ENCODE data around the gene MTREX. TPM values are rescaled to one million over a fixed set of nuclear protein-coding genes. Genes with fewer than 3 reads are reported as not detected.

Gene MTREX
- total RNA-seq, 1 donor from 2014 or later = 69.0 TPM

DNA sequence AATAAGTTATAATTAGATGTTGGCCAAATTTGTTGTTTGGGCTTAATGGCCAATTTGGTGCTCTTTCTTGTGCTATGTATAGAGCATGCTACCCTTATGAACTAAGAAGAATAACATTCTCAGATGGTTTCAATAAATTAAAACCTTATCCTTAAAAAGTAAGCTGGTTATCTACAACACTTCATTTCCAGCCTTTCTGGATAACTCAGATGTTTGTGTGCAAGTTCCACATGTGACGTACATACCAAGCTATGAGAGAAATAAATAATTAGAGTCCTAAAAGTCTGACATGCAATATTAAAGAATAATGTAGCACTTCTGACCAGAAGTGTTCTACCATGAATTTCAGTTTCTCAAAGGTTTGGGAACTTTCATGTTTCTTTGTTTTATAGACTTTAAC lies 11.7 kb downstream of the MTREX start:
- DNase-seq (ENCODE audit: low spot score) (no peak), ATAC-seq (no peak)
- intact Hi-C loops (cut with DNase I) = no loop called here

DNA sequence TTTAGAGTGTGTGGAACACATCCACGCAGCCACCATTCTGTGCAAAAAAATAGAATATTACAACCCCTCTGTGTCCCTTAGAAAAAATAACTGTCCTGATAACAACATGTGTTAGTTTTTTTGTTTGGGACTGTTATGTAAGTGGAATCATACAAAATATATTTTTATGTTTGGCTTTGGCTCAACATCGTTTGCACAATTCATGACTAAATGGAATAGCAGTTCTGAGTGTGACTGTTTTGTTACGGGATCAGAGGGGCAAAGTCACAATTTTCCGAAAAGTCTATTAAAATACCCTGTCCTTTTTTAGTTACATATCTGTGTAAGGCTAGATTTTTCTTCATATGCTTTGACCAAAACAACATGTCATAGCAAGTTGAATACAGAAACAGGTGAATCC lies 12.8 kb downstream of the MTREX start:
- ATAC-seq = peak; percentile 15
- intact Hi-C loops (cut with DNase I) = no loop called here
- DNase-seq (ENCODE audit: low spot score) = no peak

DNA sequence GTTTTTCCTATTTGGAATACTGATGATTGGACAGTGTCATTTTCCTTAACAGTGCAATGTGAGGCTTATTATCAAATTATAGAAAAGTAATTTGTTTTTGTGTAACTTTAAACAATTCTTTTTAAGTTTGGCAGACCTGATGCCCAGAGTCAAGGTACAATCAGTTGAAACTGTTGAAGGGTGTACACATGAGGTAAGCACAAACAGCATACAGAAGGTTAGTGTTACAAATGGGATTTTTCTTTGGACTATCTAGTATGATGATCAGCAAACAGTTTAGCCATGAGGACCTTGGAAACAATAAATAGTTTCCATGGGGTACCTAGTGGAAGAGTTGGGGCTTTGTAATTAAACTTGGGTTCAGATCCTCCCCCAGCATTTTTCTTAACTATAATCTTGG lies 16.2 kb downstream of the MTREX start:
- ATAC-seq (no peak), DNase-seq (ENCODE audit: low spot score) (no peak)
- intact Hi-C loops (cut with DNase I) = no loop called here

DNA sequence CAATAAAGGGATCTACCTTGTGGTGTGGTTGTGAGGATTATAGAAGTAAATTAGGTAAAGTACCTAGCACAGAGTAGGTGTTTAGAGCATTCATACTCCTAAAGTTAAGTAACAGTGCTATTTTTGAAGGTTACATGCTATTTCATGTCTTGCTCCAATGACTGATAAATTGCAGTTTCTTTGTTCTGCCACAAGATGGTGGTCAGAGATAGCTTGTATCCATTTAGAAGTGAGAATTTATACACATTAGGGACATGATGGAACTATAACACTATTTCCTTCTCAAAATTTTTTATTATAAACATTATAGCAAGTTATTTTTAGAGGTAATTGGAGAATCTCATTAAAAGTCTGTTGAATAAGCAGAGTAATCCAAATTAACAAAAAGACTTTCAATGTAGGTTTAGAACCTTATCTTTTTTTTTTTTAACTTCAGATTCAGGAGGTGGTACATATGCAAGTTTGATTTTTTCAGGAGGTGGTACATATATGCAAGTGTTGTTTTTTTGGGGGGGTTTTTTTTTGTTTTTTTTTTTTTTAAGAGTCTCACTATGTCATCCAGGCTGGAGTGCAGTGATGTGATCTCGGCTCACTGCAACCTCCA lies 17.1 kb downstream of the MTREX start:
- no peak for DNase-seq (ENCODE audit: low spot score)
- intact Hi-C loops (cut with DNase I) = no loop called here
- ATAC-seq = peak; percentile 68

DNA sequence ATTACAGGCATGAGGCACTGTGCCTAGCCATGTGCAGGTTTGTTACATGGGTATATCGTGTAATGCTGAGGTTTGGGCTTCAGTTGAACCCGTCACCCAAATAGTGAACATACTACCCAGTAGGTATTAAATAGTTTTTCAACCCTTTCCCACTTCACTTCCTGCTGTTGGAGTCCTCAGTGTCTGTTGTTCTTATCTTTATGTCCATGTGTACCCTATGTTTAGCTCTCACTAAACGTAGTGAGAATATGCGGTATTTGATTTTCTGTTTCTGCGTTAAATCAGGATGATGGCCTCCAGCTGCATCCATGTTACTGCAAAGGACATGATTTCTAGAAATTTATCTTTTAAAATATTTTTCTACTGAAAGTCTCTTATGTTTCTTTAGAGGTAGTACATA lies 17.8 kb downstream of the MTREX start:
- no peak for ATAC-seq
- intact Hi-C loops (cut with DNase I) = no loop called here
- DNase-seq (ENCODE audit: low spot score) = no peak

DNA sequence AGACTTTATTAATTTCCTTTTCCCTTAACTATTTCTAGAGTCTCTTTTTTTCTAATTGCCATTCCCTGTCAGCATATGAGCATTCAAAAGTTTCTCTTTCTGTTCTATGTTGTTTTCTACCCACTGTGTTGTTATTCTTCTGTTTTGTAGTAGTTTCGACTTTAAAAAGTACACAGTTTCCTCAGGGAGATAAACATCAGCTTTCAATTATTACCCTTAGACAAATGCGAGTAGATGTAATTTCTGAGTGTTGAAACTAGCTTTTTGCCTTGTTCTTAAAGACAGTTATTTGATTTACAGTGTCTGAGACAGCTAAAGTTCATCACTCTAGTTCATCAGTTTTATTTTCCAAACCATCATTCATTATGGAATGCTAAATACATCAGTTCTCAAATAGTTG lies 19.5 kb downstream of the MTREX start:
- intact Hi-C loops (cut with DNase I) = no loop called here
- DNase-seq (ENCODE audit: low spot score) (no peak), ATAC-seq (peak; percentile 44)

DNA sequence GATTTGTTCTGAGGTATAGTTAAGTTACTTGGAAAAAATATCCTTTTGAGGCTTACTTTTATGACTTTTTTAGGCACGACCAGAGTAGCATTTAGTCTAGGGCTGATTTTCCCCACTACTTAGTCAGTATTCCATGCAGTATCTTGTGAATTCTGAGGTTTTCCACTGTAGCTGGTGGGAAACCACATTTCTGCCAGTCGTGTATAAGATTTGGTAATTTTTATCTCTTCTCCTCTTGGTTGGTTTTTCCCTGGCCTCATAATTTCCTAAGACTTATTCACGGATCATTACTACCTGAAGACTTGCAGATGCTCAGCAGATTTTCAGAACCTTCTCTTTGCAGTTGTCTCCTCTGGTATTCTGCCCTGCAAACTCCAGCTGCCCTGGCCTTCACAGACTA lies 23.5 kb downstream of the MTREX start:
- no peak for ATAC-seq
- no peak for DNase-seq (ENCODE audit: low spot score)
- intact Hi-C loops (cut with DNase I) = no loop called here

DNA sequence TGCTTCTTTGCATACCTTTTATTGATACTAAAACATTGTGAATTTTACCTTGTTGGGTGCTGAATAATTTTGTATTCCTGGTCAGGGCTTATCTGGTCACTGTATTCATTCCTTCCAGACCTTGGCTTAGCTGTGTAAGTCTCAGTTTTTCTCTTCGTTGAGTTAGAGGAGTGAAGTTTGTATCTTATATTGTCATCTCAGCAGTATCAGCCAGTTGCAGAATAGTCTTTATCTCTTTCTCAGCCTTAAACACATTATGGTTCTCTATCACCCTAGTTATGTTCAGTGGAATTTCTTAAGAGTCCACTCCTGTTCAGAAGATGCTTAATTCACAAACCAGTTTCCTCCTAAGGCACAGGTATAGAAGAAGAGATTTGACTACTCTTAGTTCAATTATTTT lies 25.2 kb downstream of the MTREX start:
- intact Hi-C loops (cut with DNase I) = no loop called here
- DNase-seq (ENCODE audit: low spot score) = no peak

DNA sequence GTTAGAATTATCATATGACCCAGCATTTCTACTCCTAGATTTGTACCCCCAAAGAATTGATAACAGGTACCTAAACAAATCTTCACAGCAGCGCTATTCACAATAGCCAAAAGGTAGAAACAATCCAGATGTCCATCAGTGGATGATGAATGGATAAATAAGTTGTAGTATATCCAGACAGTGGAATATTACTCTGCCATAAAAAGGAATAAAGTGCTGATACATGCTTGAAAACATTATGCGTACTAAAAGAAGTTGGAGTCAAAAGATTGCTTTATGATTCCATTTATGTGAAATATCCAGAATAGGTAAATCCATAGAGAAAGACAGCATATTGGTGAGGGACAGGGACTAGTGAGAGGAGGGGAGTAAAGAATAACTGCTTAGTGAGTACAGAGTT lies 26.0 kb downstream of the MTREX start:
- DNase-seq (ENCODE audit: low spot score) (no peak), ATAC-seq (no peak)
- intact Hi-C loops (cut with DNase I) = no loop called here

More for the DNA sequence above, 25.2 kb downstream of the MTREX start:
- ATAC-seq = no peak

DNA sequence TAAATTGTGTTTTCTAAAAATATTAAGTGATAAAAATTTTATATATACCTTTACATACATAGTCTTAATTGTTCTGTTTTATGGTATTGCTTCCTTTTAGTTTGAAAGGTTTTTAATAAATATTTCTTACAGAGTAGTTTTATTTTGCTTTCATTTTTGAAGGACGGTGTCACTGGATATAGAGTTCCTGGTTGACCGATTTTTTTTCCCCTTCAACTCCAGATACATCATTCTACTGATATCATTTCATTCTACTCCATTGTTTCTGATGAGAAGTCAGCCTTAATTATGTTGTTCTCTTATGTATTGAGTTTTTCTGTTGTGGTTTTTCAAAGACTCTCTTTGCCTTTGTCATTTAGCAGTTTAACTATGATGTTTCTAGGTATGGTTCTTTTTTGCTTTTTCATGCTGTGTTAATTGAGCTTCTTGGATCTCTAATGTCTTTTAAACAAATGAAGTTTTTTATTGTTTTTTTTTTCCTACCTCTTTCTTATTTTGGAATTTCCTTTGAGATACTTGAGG lies 30.4 kb downstream of the MTREX start:
- DNase-seq (ENCODE audit: low spot score) = no peak
- ATAC-seq = no peak
- intact Hi-C loops (cut with DNase I) = no loop called here

DNA sequence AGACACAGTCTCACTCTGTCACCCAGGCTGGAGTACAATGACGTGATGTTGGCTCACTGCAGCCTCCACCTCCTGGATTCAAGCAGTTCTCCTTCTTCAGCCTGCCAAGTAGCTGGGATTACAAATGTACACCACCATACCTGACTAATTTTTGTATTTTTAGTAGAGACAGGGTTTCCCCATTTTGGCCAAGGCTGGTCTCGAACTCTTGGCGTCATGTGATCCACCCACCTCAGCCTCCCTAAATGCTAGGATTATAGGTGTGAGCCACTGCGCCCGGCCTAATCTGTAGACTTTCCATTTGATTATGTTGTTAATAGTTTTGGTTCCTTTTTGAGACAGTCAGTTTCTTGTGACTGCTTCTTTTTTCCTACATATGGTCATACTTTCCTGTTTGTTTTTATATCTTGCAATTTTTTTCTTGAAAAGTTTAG lies 31.0 kb downstream of the MTREX start:
- intact Hi-C loops (cut with DNase I) = no loop called here
- ATAC-seq = no peak
- no peak for DNase-seq (ENCODE audit: low spot score)

DNA sequence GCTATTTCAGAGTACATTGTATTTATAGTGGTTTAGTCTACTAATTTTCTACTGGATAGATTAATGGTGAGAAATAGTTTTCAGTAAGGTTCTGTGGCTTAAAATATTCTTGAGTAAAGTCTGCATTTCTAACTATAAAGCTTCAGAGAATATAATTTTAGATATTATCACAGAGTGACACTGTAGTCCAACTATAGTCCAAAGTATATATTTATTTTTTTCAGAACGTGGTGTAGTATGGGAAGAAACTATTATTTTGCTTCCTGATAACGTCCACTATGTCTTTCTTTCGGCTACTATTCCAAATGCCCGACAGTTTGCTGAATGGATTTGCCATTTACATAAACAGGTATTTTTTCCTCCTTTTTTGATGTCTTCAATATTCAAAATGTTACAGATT lies 35.3 kb downstream of the MTREX start:
- ATAC-seq (no peak), DNase-seq (ENCODE audit: low spot score) (no peak)
- intact Hi-C loops (cut with DNase I) = loop anchor here (10.0 kb wide), 1 partner anchor 352 kb away; no protein-coding TSS in a partner anchor

DNA sequence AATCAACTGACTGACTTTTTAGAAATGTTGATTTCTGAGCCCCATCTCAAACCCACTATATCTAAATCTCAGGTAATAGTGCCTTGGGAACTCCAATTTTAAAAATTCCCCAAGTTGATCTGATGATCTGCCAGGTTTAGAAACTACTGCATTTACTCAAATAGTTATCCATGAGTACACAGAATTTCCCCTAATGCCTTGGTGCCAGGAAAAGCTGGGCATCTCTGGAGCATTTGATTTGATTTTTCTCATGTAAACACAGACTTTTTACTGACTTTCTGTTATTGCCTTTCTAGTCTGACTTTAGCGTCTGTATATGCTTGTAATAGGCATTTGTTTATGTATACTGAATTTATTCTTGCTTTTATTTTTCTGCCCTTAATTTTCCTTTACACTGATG lies 35.8 kb downstream of the MTREX start:
- DNase-seq (ENCODE audit: low spot score) (no peak), ATAC-seq (no peak)
- intact Hi-C loops (cut with DNase I) = loop anchor here (10.0 kb wide), 1 partner anchor 351 kb away; no protein-coding TSS in a partner anchor

DNA sequence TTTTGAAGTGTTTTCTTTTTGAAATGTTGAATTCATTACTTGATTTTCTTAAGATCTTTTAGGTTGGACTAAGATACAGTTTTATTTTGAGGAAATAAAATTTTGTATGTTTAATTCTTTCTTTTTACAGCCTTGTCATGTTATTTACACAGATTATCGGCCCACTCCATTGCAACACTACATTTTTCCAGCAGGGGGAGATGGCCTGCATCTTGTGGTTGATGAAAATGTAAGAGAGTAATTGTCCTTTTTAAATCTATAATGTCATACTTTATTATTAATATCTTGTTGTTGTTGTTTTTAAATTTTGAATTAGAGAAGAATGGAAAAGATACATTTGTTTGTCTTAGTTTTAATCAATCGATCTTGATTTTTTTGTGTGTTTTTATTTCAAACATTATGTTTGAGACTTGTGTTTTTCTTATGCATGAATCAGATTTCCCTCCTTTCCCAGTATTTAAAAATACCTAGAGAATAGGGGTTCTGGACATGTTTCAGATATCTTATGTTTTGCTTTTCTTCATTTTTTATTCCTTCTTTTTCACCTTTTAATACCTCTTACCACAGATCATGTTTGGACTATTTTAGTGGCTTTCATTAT lies 36.7 kb downstream of the MTREX start:
- DNase-seq (ENCODE audit: low spot score) (peak; percentile 73), ATAC-seq (peak; percentile 60)
- intact Hi-C loops (cut with DNase I) = loop anchor here (10.0 kb wide), 1 partner anchor 350 kb away; no protein-coding TSS in a partner anchor

DNA sequence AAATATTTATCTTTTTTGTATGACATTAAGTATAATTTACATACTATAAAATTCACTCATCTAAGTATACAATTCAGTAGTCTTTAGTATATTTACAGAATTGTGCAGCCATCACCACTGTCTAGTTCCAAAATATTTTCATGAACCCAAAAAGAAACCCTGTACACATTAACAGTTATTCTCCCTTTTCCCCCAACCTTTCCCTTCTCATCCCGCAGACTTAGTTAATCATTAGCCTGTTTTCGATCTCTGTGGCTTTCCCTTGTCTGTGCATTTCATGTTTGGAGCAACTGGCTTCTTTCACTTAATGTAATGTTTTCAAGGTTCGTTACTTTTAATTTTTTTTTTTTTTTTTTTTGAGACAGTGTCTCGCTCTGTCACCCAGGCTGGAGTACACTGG lies 37.5 kb downstream of the MTREX start:
- no peak for ATAC-seq
- DNase-seq (ENCODE audit: low spot score) = no peak
- intact Hi-C loops (cut with DNase I) = loop anchor here (10.0 kb wide), 1 partner anchor 349 kb away; no protein-coding TSS in a partner anchor

DNA sequence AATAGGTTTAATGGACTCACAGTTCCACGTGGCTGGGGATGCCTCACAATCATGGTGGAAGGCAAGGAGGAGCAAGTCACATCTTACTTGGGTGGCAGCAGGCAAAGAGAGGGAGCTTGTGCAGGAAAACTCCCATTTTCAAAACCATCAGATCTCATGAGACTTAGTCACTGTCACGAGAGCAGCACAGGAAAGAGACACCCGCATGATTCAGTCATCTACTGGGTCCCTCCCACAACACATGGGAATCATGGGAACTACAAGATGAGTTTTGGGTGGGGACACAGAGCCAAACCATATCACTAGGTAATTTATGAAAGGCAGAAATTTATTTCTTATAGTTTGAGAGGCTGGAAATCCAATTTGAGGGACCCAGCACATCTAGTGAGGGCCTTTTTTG lies 40.0 kb downstream of the MTREX start:
- ATAC-seq = no peak
- no peak for DNase-seq (ENCODE audit: low spot score)
- intact Hi-C loops (cut with DNase I) = loop anchor here (10.0 kb wide), 1 partner anchor 347 kb away; no protein-coding TSS in a partner anchor

DNA sequence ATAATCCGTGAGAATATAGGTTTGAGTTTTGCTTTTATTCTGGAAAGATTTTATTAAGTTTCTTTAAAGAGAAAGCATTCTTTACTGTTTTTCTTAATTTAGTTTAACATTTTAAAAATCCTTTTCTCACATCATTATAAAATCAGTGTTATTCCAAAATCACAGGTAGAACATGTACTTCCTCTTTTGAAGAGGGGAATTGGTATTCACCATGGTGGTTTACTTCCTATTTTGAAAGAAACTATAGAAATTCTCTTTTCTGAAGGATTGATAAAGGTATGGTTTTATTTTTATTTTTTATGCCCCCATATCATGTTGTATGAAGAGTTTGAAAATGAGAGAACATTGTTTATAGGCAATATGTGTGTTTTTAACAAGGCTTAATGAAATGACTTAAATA lies 43.0 kb downstream of the MTREX start:
- no peak for DNase-seq (ENCODE audit: low spot score)
- intact Hi-C loops (cut with DNase I) = no loop called here
- no peak for ATAC-seq

DNA sequence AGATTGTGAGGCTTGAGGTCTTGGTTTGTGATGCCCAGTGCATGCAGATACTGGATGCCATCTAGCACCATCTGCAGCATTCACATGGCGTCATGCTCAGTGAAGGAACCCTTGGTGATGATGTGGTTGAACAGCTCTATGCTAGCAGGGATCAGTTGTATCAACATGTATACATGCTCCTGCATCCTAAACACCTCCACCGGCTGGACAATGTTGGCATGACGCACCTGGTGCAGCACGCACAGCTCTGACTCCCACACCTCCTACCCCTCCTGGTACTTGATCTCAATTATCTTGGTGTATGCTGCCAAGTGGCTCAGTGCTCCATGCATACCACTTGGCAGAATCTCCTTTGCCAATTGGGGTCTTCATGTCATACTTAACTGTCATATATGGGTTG lies 49.1 kb downstream of the MTREX start:
- ATAC-seq (no peak), DNase-seq (ENCODE audit: low spot score) (no peak)
- intact Hi-C loops (cut with DNase I) = no loop called here

DNA sequence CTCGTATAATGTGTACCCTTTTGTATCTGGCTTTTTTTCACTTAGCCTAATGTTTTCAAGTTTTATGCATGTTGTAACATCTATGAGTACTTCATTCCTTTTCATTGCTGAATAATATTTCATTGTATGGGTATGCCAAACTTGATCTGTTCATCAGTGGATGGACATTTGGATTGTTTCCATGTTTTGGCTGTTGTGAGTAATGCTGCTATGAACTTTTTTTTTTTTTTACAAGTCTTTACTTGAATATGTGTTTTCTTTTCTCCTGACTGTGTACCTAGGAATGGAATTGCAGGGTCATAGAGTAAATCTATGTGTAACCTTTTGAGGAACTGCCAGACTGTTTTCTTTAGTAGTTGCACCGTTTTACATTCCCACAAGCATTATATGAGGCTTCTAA lies 52.4 kb downstream of the MTREX start:
- ATAC-seq = no peak
- no peak for DNase-seq (ENCODE audit: low spot score)
- intact Hi-C loops (cut with DNase I) = no loop called here

DNA sequence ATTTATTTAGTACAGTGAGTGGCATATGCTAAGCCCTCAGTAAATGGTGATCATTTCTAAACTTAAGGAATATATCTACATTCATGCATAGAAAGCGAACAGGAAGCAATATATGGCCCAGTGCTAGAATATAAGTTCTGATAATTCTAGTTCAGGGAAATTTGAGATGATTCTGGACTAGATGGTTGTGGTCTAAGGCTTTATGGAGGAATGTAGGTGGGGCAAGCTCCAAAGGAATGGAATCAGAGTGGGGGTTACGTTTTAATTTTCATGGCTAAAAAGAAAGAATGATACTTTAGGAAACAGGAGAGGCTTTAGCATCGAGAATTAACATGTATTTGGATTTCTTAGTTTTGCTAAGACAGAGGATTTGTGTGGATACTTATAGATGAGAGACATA lies 56.1 kb downstream of the MTREX start:
- no peak for ATAC-seq

More for the DNA sequence above, 56.1 kb downstream of the MTREX start:
- intact Hi-C loops (cut with DNase I) = no loop called here
- no peak for DNase-seq (ENCODE audit: low spot score)
